Natural killer cell (primary cell): ENCODE measurements around the gene EED. TPM values are rescaled to one million over a fixed set of nuclear protein-coding genes. Genes with fewer than 3 reads are reported as not detected.

Source experiments
- ATAC-seq, 3 donors: fragments of 150-1000 bp in 2 of 3; fragments of 200-7000 bp in 1 of 3; cut with Tn5 transposase; 1 replicate in 1 of 3; 2 replicates in 2 of 3; pipeline ENCODE4 v1.10.0; 2021; ENCODE audit warnings: mild to moderate bottlenecking in 2 of 3, moderate library complexity in 2 of 3
- DNase-seq, 2 donors: peaks; one replicate each; pipeline versions ENCODE4 v3.0.0 to v3.0.0-alpha.2; 2013 to 2021; ENCODE audit warnings: mixed read lengths in 1 of 2
- H3K27ac ChIP-seq: one replicate; pipeline ENCODE4 v1.5.1; 2013; ENCODE audit warnings: mild to moderate bottlenecking, low read length
- H3K27me3 ChIP-seq: one replicate; pipeline ENCODE4 v1.6.1; 2013; ENCODE audit warnings: low read length; ENCODE audit not compliant: control insufficient read depth, insufficient read depth
- H3K36me3 ChIP-seq: one replicate; pipeline ENCODE4 v1.6.1; 2013; ENCODE audit warnings: low read length; ENCODE audit not compliant: control insufficient read depth, insufficient read depth
- H3K4me1 ChIP-seq: one replicate; pipeline ENCODE4 v1.6.1; 2013; ENCODE audit warnings: low read length; ENCODE audit not compliant: control insufficient read depth, insufficient read depth
- H3K4me3 ChIP-seq: one replicate; pipeline ENCODE4 v1.5.1; 2013; ENCODE audit warnings: low read length
- H3K9me3 ChIP-seq: one replicate; pipeline ENCODE4 v1.6.1; 2013; ENCODE audit warnings: low read length; ENCODE audit not compliant: control insufficient read depth, insufficient read depth
- H3K27ac Mint-ChIP-seq, 2 donors: one replicate each; pipeline ENCODE4 v1.8.0; 2022; ENCODE audit warnings: mild to moderate bottlenecking in 2 of 2, mixed read lengths in 2 of 2, moderate library complexity in 1 of 2
- H3K27me3 Mint-ChIP-seq, 2 donors: one replicate each; pipeline ENCODE4 v1.8.0; 2022; ENCODE audit warnings: low read depth in 2 of 2, mixed read lengths in 2 of 2
- H3K36me3 Mint-ChIP-seq: one replicate; pipeline ENCODE4 v1.8.0; 2022; ENCODE audit warnings: mixed read lengths
- H3K4me1 Mint-ChIP-seq, 2 donors: one replicate each; pipeline ENCODE4 v1.8.0; 2022; ENCODE audit warnings: mixed read lengths in 2 of 2
- H3K4me3 Mint-ChIP-seq: one replicate; pipeline ENCODE4 v1.8.0; 2022; ENCODE audit warnings: mild to moderate bottlenecking, moderate library complexity, mixed read lengths
- H3K9me3 Mint-ChIP-seq, 2 donors: one replicate each; pipeline ENCODE4 v1.8.0; 2022; ENCODE audit warnings: mixed read lengths in 2 of 2
- WGBS: methylation state at CpG from one replicate; pipeline ENCODE4 v1.1.7; 2013; ENCODE audit warnings: missing lambda C conversion rate; ENCODE audit not compliant: insufficient coverage; 5-methylcytosine and 5-hydroxymethylcytosine counted together
- intact Hi-C: fragments of 100-400 bp; cut with micrococcal nuclease; formaldehyde crosslinking; loops from one replicate; pipeline ENCODE4 v1.14.2; 2022
- total RNA-seq, 4 donors: library from RNA; stranded (reverse); fragments of 120-200 nt in 1 of 4; gene quantifications; one replicate each; pipeline versions ENCODE4 v1.2.3 to v1.2.4, GENCODE V29; 2013 to 2022
- TF ChIP-seq, protein P1 (sequence below): fragments of 200-600 bp; IDR thresholded peaks from one replicate; pipeline ENCODE4 v1.8.0; 2022; ENCODE audit warnings: antibody characterized with exemption

EED gene
- total RNA-seq, 3 donors from 2014 or later (not counting 1 experiment from before 2014, with no cell fraction given), result 26.0 to 36.9 (median 34.0) TPM

DNA sequence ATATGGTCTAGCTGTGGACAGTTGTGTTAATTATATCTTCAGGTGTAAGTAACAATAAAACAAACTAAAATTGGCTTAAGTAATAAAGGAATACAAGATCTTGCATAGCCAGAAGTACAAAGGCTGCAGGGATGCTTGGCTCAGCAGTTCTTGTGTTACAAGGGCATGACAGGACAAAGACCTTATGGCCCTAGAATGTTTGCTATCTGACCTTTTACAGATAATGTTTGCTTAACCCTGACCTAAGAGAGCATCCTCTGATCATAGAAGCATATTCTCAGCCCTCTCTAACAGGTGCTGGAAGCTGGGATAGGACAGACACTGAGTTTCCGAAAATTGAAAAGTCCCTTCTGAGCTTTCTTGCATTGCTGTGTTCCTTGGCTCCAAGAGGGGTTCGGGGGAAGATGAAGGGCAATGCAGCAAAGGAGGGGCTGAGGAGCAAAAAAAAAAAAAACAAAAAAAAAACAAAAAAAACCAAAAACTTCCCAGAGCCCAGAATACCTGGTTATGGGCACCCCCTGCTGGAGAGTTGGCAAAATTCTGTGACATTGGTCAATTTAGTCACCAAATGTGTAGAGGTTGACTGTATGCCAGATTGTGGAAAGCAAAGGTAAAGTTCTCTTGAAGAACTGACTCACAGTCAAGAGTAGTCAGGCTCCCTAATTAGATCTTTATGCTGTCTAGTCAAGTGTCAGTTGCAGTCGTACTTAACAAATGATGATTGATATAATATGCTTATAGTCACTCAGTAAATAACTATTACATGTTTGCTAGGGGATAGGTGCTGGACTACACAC, 47.1 kb downstream of the EED start:
- Histone ChIP-seq H3K4me1 (peaks cover 11% of the 10 kb centered on the region), H3K9me3 (no peaks in the 10 kb centered on the region), H3K27me3 (no peaks in the 10 kb centered on the region), H3K27ac (no peak overlapping the region), H3K4me3 (no peak overlapping the region), H3K36me3 (no peaks in the 10 kb centered on the region)
- intact Hi-C loops, result loop anchor here (1.0 to 5.0 kb wide), 2 partner anchors 434 to 696 kb away; partner anchors contain the start of gene CCDC83
- DNase-seq (peak in 1 of 2 donors; percentile 78), ATAC-seq (peak; percentile 49 to 79 (median 66))
- no peaks in the 10 kb centered on the region for H3K9me3 Mint-ChIP-seq
- TF ChIP-seq, protein P1, sequence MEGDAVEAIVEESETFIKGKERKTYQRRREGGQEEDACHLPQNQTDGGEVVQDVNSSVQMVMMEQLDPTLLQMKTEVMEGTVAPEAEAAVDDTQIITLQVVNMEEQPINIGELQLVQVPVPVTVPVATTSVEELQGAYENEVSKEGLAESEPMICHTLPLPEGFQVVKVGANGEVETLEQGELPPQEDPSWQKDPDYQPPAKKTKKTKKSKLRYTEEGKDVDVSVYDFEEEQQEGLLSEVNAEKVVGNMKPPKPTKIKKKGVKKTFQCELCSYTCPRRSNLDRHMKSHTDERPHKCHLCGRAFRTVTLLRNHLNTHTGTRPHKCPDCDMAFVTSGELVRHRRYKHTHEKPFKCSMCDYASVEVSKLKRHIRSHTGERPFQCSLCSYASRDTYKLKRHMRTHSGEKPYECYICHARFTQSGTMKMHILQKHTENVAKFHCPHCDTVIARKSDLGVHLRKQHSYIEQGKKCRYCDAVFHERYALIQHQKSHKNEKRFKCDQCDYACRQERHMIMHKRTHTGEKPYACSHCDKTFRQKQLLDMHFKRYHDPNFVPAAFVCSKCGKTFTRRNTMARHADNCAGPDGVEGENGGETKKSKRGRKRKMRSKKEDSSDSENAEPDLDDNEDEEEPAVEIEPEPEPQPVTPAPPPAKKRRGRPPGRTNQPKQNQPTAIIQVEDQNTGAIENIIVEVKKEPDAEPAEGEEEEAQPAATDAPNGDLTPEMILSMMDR, result peak; percentile 65
- H3K27ac Mint-ChIP-seq, result no peak overlapping the region
- H3K4me3 Mint-ChIP-seq, result no peak overlapping the region
- H3K27me3 Mint-ChIP-seq, result no peaks in the 10 kb centered on the region
- H3K4me1 Mint-ChIP-seq, result peaks cover 5 to 6% of the 10 kb centered on the region in 2 donors
- no peaks in the 10 kb centered on the region for H3K36me3 Mint-ChIP-seq
- WGBS, result 80% methylated on average over 1 of the region's 3 CpGs

- no peaks in the 10 kb centered on the region for H3K4me1 Mint-ChIP-seq
Observed at GRCh38 chr11:86292912-86293616, 48.5 kb downstream of the EED start.

DNA sequence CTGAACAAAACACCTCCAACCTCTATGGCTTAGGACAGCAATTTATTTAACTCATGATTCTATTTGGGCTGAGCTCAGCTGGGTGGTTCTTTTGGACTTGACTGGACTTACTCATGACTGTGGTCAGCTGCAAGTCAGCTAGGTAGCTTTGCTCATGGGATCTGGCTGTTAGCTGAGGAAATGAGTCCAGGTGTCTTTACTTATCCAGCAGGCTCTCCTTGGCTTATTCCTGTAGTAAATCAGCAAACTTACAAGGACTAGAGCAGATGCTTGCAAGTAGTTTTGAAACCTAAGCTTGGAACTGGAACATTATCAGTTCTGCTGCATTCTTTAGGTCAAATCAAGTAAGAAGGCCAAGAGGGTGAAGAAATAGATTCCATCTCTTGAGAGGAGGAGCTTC, 49.5 kb downstream of the EED start:
- no peaks in the 10 kb centered on the region for H3K4me1 Mint-ChIP-seq
- intact Hi-C loops, result loop anchor here (5.0 kb wide), 1 partner anchor 437 kb away; the partner anchor contains the start of gene CCDC83
- TF ChIP-seq, protein P1, result no peak

More at GRCh38 chr11:86292912-86293616, 48.5 kb downstream of the EED start:
- TF ChIP-seq, protein P1, result no peak
- H3K4me1 ChIP-seq, result peaks cover 4% of the 10 kb centered on the region
- Mint-ChIP-seq H3K27me3 (no peaks in the 10 kb centered on the region), H3K9me3 (no peaks in the 10 kb centered on the region), H3K36me3 (no peaks in the 10 kb centered on the region), H3K4me3 (no peak overlapping the region), H3K27ac (no peak overlapping the region)
- ATAC-seq (no peak), DNase-seq (peak in 1 of 2 donors; percentile 33)
- H3K27me3 ChIP-seq, result no peaks in the 10 kb centered on the region
- H3K27ac ChIP-seq, result no peak overlapping the region
- H3K36me3 ChIP-seq, result no peaks in the 10 kb centered on the region
- H3K9me3 ChIP-seq, result no peaks in the 10 kb centered on the region
- no peak overlapping the region for H3K4me3 ChIP-seq
- intact Hi-C loops, result loop anchor here (1.0 to 5.0 kb wide), 2 partner anchors 436 to 698 kb away; partner anchors contain the start of gene CCDC83
- WGBS, result 65% methylated on average over 6 of the region's 6 CpGs

More for the DNA sequence above, 49.5 kb downstream of the EED start:
- Histone ChIP-seq H3K27ac (no peak overlapping the region), H3K9me3 (no peaks in the 10 kb centered on the region), H3K4me3 (no peak overlapping the region), H3K4me1 (peaks cover under 1% of the 10 kb centered on the region), H3K27me3 (no peaks in the 10 kb centered on the region), H3K36me3 (no peaks in the 10 kb centered on the region)
- Mint-ChIP-seq H3K27me3 (no peaks in the 10 kb centered on the region), H3K4me3 (no peak overlapping the region), H3K36me3 (no peaks in the 10 kb centered on the region), H3K9me3 (no peaks in the 10 kb centered on the region), H3K27ac (no peak overlapping the region)
- DNase-seq (no peak), ATAC-seq (no peak)
